GM12892 (cell line): ENCODE data around the gene FKBP2.

ENCODE experiments used
- POLR2A ChIP-seq: IDR thresholded peaks from 2 replicates; pipeline ENCODE4 v1.6.1; 2011; ENCODE audit warnings: low read depth, low read length, control low read depth
- POLR2AphosphoS5 ChIP-seq: IDR thresholded peaks from 2 replicates; pipeline ENCODE4 v1.6.1; 2011; ENCODE audit warnings: low read depth, low read length, control low read depth

- TF ChIP-seq POLR2AphosphoS5 (no peak), POLR2A (no peak)
Observed at GRCh38 chr11:64263947-64264317, 23.0 kb downstream of the FKBP2 start.
